ENCODE results near the gene ZEB1. TPM values are rescaled to one million over a fixed set of nuclear protein-coding genes. Genes with fewer than 3 reads are reported as not detected.

ZEB1 gene
- total RNA-seq, 1 experiment from 2014 or later, result 0.39 TPM

GRCh38 chr10:31508882-31509281 lies 189.9 kb downstream of the ZEB1 start:
- no peak overlapping the region for H3K4ac ChIP-seq (ENCODE audit: low read depth, low read length)
- no peak overlapping the region for H3K23ac ChIP-seq (ENCODE audit: insufficient read length, low read depth, low read length)
- H2BK15ac ChIP-seq (ENCODE audit: low read depth, low read length), result no peak overlapping the region
- H4K20me1 ChIP-seq (ENCODE audit: control insufficient read depth, insufficient read depth, insufficient read length), result no peaks in the 10 kb centered on the region
- H3K27me3 ChIP-seq (ENCODE audit: insufficient read depth, low read length), result no peaks in the 10 kb centered on the region
- no peak overlapping the region for H3K14ac ChIP-seq (ENCODE audit: insufficient read depth, low read length)
- H3K4me2 ChIP-seq (ENCODE audit: insufficient read depth, insufficient read length, low read length), result no peak overlapping the region
- no peak overlapping the region for H3T11ph ChIP-seq (ENCODE audit: low read length)
- no peaks in the 10 kb centered on the region for H3K23me2 ChIP-seq (ENCODE audit: insufficient read length, low read depth, low read length, poor library complexity, severe bottlenecking)
- Mint-ChIP-seq H3K36me3 (ENCODE audit: insufficient read depth in 1 of 3, low read depth in 3 of 3) (peaks cover 13 to 35% (median 16%) of the 10 kb centered on the region in 3 experiments), H3K27me3 (ENCODE audit: low read depth) (no peaks in the 10 kb centered on the region; the same call in 1 of the 2 replicates), H3K4me1 (no peaks in the 10 kb centered on the region), H3K4me3 (no peak overlapping the region), H3K27ac (no peak overlapping the region), H3K9me3 (peaks cover 32 to 37% of the 10 kb centered on the region in 2 experiments)
- H4K5ac ChIP-seq (ENCODE audit: insufficient read length, low read depth, low read length), result no peak overlapping the region
- H2BK5ac ChIP-seq (ENCODE audit: insufficient read length, low read length), result no peak overlapping the region
- no peak overlapping the region for H3K18ac ChIP-seq (ENCODE audit: insufficient read length, low read depth, low read length)
- H3K79me1 ChIP-seq (ENCODE audit: insufficient read depth, low read depth, low read length, poor library complexity, severe bottlenecking), result no peaks in the 10 kb centered on the region
- H3K27ac ChIP-seq (ENCODE audit: insufficient read length, low read depth, low read length), result no peak overlapping the region
- H3K9ac ChIP-seq (ENCODE audit: extremely low read depth, insufficient read length, low read length), result no peak overlapping the region
- DNase-seq, result no peak
- H2BK120ac ChIP-seq (ENCODE audit: low read depth, low read length, poor library complexity, severe bottlenecking), result no peak overlapping the region
- no CpG with 5 or more reads among the region's 5 CpGs for WGBS (ENCODE audit: extremely low coverage, insufficient read length, low lambda C conversion rate)
- H3K9me3 ChIP-seq (ENCODE audit: control insufficient read depth, low read depth, low read length), result no peaks in the 10 kb centered on the region
- no peak overlapping the region for H2BK20ac ChIP-seq (ENCODE audit: low read depth, low read length, poor library complexity, severe bottlenecking)
- no peaks in the 10 kb centered on the region for H3K4me1 ChIP-seq (ENCODE audit: insufficient read depth, low read length)
- no peak overlapping the region for H4K8ac ChIP-seq (replicated peaks; ENCODE audit: insufficient read length, low read depth, low read length)
- H3K79me2 ChIP-seq (ENCODE audit: insufficient read depth, low read length), result no peaks in the 10 kb centered on the region
- no peak overlapping the region for H2BK12ac ChIP-seq (ENCODE audit: insufficient read length, low read depth, low read length)
- no peak overlapping the region for H2AK5ac ChIP-seq (ENCODE audit: insufficient read length, low read length)
- TF ChIP-seq CTCF (conservative IDR thresholded peaks at IDR 0.05), result no peak
- no peak overlapping the region for H2AFZ ChIP-seq (ENCODE audit: low read length)
- H3K56ac ChIP-seq (ENCODE audit: insufficient read length, low read depth, low read length), result no peak overlapping the region
- H4K91ac ChIP-seq (ENCODE audit: insufficient read length, low read depth, low read length), result no peak overlapping the region
